ENCODE measurements around the gene EPHB1. TPM values are rescaled to one million over a fixed set of nuclear protein-coding genes. Genes with fewer than 3 reads are reported as not detected.

The EPHB1 gene
- total RNA-seq, 2 donors from 2014 or later = 2.3 to 21.2 TPM

- H3K9me3 ChIP-seq = no peaks in the 10 kb centered on the region
- DNase-seq (ENCODE audit: low spot score) = no peak
- TF ChIP-seq CTCF (IDR thresholded peaks at IDR 0.05) (no peak), POLR2AphosphoS5 (IDR thresholded peaks at IDR 0.05) (no peak), POLR2A (IDR thresholded peaks at IDR 0.05) (no peak)
- no peak overlapping the region for H3K27ac ChIP-seq
- no peaks in the 10 kb centered on the region for H3K36me3 ChIP-seq
- no peak overlapping the region for H3K4me3 ChIP-seq
- no peaks in the 10 kb centered on the region for H3K4me1 ChIP-seq (replicated peaks)
- 82% methylated on average over 2 of the region's 2 CpGs for WGBS
- no peaks in the 10 kb centered on the region for H3K27me3 ChIP-seq (replicated peaks; ENCODE audit: insufficient read depth)
- intact Hi-C loops (cut with DNase I) = no loop called here
Measured at GRCh38 chr3:134901461-134901860, 106.4 kb downstream of the EPHB1 start.

- no peak for TF ChIP-seq POLR2AphosphoS5 (IDR thresholded peaks at IDR 0.05)
- Histone ChIP-seq H3K4me3 (no peak overlapping the region), H3K27ac (no peak overlapping the region), H3K36me3 (no peaks in the 10 kb centered on the region), H3K9me3 (no peaks in the 10 kb centered on the region), H3K27me3 (replicated peaks; ENCODE audit: insufficient read depth) (no peaks in the 10 kb centered on the region), H3K4me1 (replicated peaks) (no peaks in the 10 kb centered on the region)
- 52% methylated on average over 4 of the region's 4 CpGs for WGBS
- intact Hi-C loops (cut with DNase I) = no loop called here
- no peak for DNase-seq (ENCODE audit: low spot score)
Measured at GRCh38 chr3:134903837-134904236, 108.8 kb downstream of the EPHB1 start.

GRCh38 chr3:134904241-134904771 is 109.2 kb downstream of the EPHB1 start:
- H3K36me3 ChIP-seq = no peaks in the 10 kb centered on the region
- DNase-seq (ENCODE audit: low spot score) = no peak
- no peaks in the 10 kb centered on the region for H3K4me1 ChIP-seq (replicated peaks)
- H3K9me3 ChIP-seq = no peaks in the 10 kb centered on the region
- no peaks in the 10 kb centered on the region for H3K27me3 ChIP-seq (replicated peaks; ENCODE audit: insufficient read depth)
- intact Hi-C loops (cut with DNase I) = no loop called here
- H3K4me3 ChIP-seq = no peak overlapping the region
- no peak overlapping the region for H3K27ac ChIP-seq
- 55% methylated on average over 6 of the region's 6 CpGs for WGBS
- TF ChIP-seq POLR2A (IDR thresholded peaks at IDR 0.05) = no peak
- TF ChIP-seq CTCF (IDR thresholded peaks at IDR 0.05) = no peak
- TF ChIP-seq POLR2AphosphoS5 (IDR thresholded peaks at IDR 0.05) = no peak

- Histone ChIP-seq H3K4me1 (replicated peaks) (no peaks in the 10 kb centered on the region), H3K9me3 (no peaks in the 10 kb centered on the region), H3K27ac (no peak overlapping the region), H3K4me3 (no peak overlapping the region), H3K36me3 (no peaks in the 10 kb centered on the region), H3K27me3 (replicated peaks; ENCODE audit: insufficient read depth) (no peaks in the 10 kb centered on the region)
- 76% methylated on average over 7 of the region's 7 CpGs for WGBS
- no peak for DNase-seq (ENCODE audit: low spot score)
- intact Hi-C loops (cut with DNase I) = no loop called here
- TF ChIP-seq CTCF (IDR thresholded peaks at IDR 0.05) (no peak), POLR2A (IDR thresholded peaks at IDR 0.05) (no peak), POLR2AphosphoS5 (IDR thresholded peaks at IDR 0.05) (no peak)
Measured at GRCh38 chr3:134904776-134905646, 110.0 kb downstream of the EPHB1 start.

- Histone ChIP-seq H3K27ac (no peak overlapping the region), H3K4me1 (replicated peaks) (no peaks in the 10 kb centered on the region), H3K4me3 (no peak overlapping the region), H3K27me3 (replicated peaks; ENCODE audit: insufficient read depth) (no peaks in the 10 kb centered on the region), H3K9me3 (no peaks in the 10 kb centered on the region), H3K36me3 (no peaks in the 10 kb centered on the region)
- no peak for DNase-seq (ENCODE audit: low spot score)
- TF ChIP-seq CTCF (IDR thresholded peaks at IDR 0.05) = no peak
- TF ChIP-seq POLR2AphosphoS5 (IDR thresholded peaks at IDR 0.05) = no peak
- TF ChIP-seq POLR2A (IDR thresholded peaks at IDR 0.05) = no peak
- 100% methylated on average over 2 of the region's 2 CpGs for WGBS
- intact Hi-C loops (cut with DNase I) = no loop called here
Measured at GRCh38 chr3:134905647-134905935, 110.5 kb downstream of the EPHB1 start.
